Neural progenitor cell (in vitro differentiated cells): Measurements from ENCODE around the gene ATG9B. TPM values are rescaled to one million over a fixed set of nuclear protein-coding genes. Genes with fewer than 3 reads are reported as not detected.

Experiments used
- DNase-seq: peaks from one replicate; pipeline ENCODE4 v3.0.0-alpha.2; 2016; ENCODE audit warnings: low spot score
- H2AFZ ChIP-seq: fragments of 200-600 bp; sonication (generic); replicated peaks from 2 replicates; pipeline ENCODE4 v1.6.1; 2016; ENCODE audit warnings: antibody characterized with exemption
- H3F3A ChIP-seq: fragments of 200-600 bp; sonication (generic); 2 replicates; pipeline ENCODE4 v1.6.1; 2016; ENCODE audit warnings: antibody characterized with exemption, low read depth
- H3K27ac ChIP-seq: fragments of 200-600 bp; sonication (generic); 2 replicates; pipeline ENCODE4 v1.5.1; 2016; ENCODE audit warnings: mild to moderate bottlenecking
- H3K27me3 ChIP-seq: fragments of 200-600 bp; sonication (generic); 2 replicates; pipeline ENCODE4 v1.6.1; 2016; ENCODE audit warnings: mild to moderate bottlenecking, moderate library complexity
- H3K36me3 ChIP-seq: fragments of 200-600 bp; sonication (generic); 2 replicates; pipeline ENCODE4 v1.5.1; 2016
- H3K4me1 ChIP-seq: fragments of 200-600 bp; sonication (generic); 2 replicates; pipeline ENCODE4 v1.6.1; 2016; ENCODE audit warnings: mixed run types
- H3K4me2 ChIP-seq: fragments of 200-600 bp; sonication (generic); 2 replicates; pipeline ENCODE4 v1.6.1; 2016
- H3K4me3 ChIP-seq: fragments of 200-600 bp; sonication (generic); 2 replicates; pipeline ENCODE4 v1.5.1; 2016
- H3K79me2 ChIP-seq: fragments of 200-600 bp; sonication (generic); 2 replicates; pipeline ENCODE4 v1.6.1; 2016; ENCODE audit warnings: low read depth
- H3K9ac ChIP-seq: fragments of 200-600 bp; sonication (generic); 2 replicates; pipeline ENCODE4 v1.6.1; 2016
- H3K9me3 ChIP-seq: fragments of 200-600 bp; sonication (generic); 2 replicates; pipeline ENCODE4 v1.5.1; 2016; ENCODE audit warnings: low read depth
- H4K20me1 ChIP-seq: fragments of 200-600 bp; sonication (generic); 2 replicates; pipeline ENCODE4 v1.6.1; 2016; ENCODE audit warnings: low read depth
- H3K27ac Mint-ChIP-seq: 3 replicates; pipeline ENCODE4 v1.8.0; 2021; ENCODE audit warnings: mixed read lengths
- H3K27me3 Mint-ChIP-seq: 2 replicates; pipeline ENCODE4 v1.8.0; 2022; ENCODE audit warnings: low read depth, mild to moderate bottlenecking, inconsistent platforms, moderate library complexity, mixed read lengths; ENCODE audit not compliant: insufficient read depth
- H3K36me3 Mint-ChIP-seq: 3 replicates; pipeline ENCODE4 v1.8.0; 2021; ENCODE audit warnings: mixed read lengths
- H3K4me1 Mint-ChIP-seq: 3 replicates; pipeline ENCODE4 v1.8.0; 2021; ENCODE audit warnings: mixed read lengths
- H3K4me3 Mint-ChIP-seq: 3 replicates; pipeline ENCODE4 v1.8.0; 2021; ENCODE audit warnings: mild to moderate bottlenecking, moderate library complexity, mixed read lengths
- H3K9me3 Mint-ChIP-seq: 3 replicates; pipeline ENCODE4 v1.8.0; 2020; ENCODE audit warnings: mixed read lengths
- CTCF ChIP-seq: fragments of 200-600 bp; sonication (generic); IDR thresholded peaks from 2 replicates; pipeline ENCODE4 v1.5.1; 2017; ENCODE audit warnings: antibody characterized with exemption, mild to moderate bottlenecking
- EZH2 ChIP-seq: fragments of 200-600 bp; sonication (generic); IDR thresholded peaks from 2 replicates; pipeline ENCODE4 v1.6.1; 2017; ENCODE audit warnings: antibody characterized with exemption, mild to moderate bottlenecking, moderate library complexity
- EZH2phosphoT487 ChIP-seq: fragments of 200-600 bp; sonication (generic); IDR thresholded peaks from 2 replicates; pipeline ENCODE4 v1.6.1; 2017; ENCODE audit warnings: antibody characterized with exemption
- total RNA-seq: library from RNA; depleted of rRNA; stranded (reverse); fragments of >200 nt; gene quantifications from 2 replicates; pipeline ENCODE4 v1.2.3, GENCODE V29; 2015; ENCODE audit warnings: low replicate concordance

The ATG9B gene
- total RNA-seq, 1 donor from 2014 or later, result 0.43 TPM

GRCh38 chr7:151033864-151034249 is 9.6 kb upstream of the ATG9B start:
- no peak overlapping the region for H3K27ac ChIP-seq
- no peak for DNase-seq
- Mint-ChIP-seq H3K9me3 (no peaks in the 10 kb centered on the region), H3K27me3 (peaks cover 6% of the 10 kb centered on the region), H3K4me3 (no peak overlapping the region), H3K36me3 (peaks cover 4% of the 10 kb centered on the region), H3K27ac (no peak overlapping the region), H3K4me1 (peaks cover 14% of the 10 kb centered on the region)
- no peak overlapping the region for H3K4me3 ChIP-seq
- no peak overlapping the region for H3K9ac ChIP-seq
- H3K27me3 ChIP-seq, result no peaks in the 10 kb centered on the region
- no peak for TF ChIP-seq EZH2
- no peak for TF ChIP-seq CTCF
- no peak for TF ChIP-seq EZH2phosphoT487
- no peaks in the 10 kb centered on the region for H3K4me1 ChIP-seq
- H3F3A ChIP-seq, result no peaks in the 10 kb centered on the region
- H3K9me3 ChIP-seq, result no peaks in the 10 kb centered on the region
- H3K4me2 ChIP-seq, result no peak overlapping the region
- no peaks in the 10 kb centered on the region for H4K20me1 ChIP-seq
- no peaks in the 10 kb centered on the region for H3K36me3 ChIP-seq
- peaks cover 2% of the 10 kb centered on the region for H3K79me2 ChIP-seq
- no peak overlapping the region for H2AFZ ChIP-seq

- no peak overlapping the region for H3K27ac Mint-ChIP-seq
- H2AFZ ChIP-seq, result no peak overlapping the region
- no peak for DNase-seq
- H3K9ac ChIP-seq, result no peak overlapping the region
- no peaks in the 10 kb centered on the region for H3K9me3 ChIP-seq
- H3K4me3 ChIP-seq, result no peak overlapping the region
- H3K27ac ChIP-seq, result no peak overlapping the region
- H3K4me1 Mint-ChIP-seq, result peaks cover 14% of the 10 kb centered on the region
- no peaks in the 10 kb centered on the region for H4K20me1 ChIP-seq
- H3K27me3 Mint-ChIP-seq, result peaks cover 7% of the 10 kb centered on the region
- H3K4me2 ChIP-seq, result no peak overlapping the region
- no peaks in the 10 kb centered on the region for H3F3A ChIP-seq
- no peaks in the 10 kb centered on the region for H3K36me3 ChIP-seq
- H3K27me3 ChIP-seq, result no peaks in the 10 kb centered on the region
- peaks cover 4% of the 10 kb centered on the region for H3K36me3 Mint-ChIP-seq
- no peak overlapping the region for H3K4me3 Mint-ChIP-seq
- TF ChIP-seq CTCF (no peak), EZH2phosphoT487 (no peak), EZH2 (no peak)
- H3K4me1 ChIP-seq, result no peaks in the 10 kb centered on the region
- no peaks in the 10 kb centered on the region for H3K9me3 Mint-ChIP-seq
- H3K79me2 ChIP-seq, result peaks cover 2% of the 10 kb centered on the region
Measured at GRCh38 chr7:151032936-151033863, 8.9 kb upstream of the ATG9B start.

- Histone ChIP-seq H3K4me3 (no peak overlapping the region), H3F3A (peaks cover 17% of the 10 kb centered on the region), H2AFZ (no peak overlapping the region), H3K36me3 (no peaks in the 10 kb centered on the region), H3K4me2 (no peak overlapping the region), H3K27me3 (peaks cover 5% of the 10 kb centered on the region), H3K9ac (no peak overlapping the region), H3K4me1 (peaks cover 9% of the 10 kb centered on the region), H3K79me2 (peaks cover 2% of the 10 kb centered on the region), H3K27ac (no peak overlapping the region), H4K20me1 (no peaks in the 10 kb centered on the region), H3K9me3 (no peaks in the 10 kb centered on the region)
- no peaks in the 10 kb centered on the region for H3K9me3 Mint-ChIP-seq
- peaks cover 4% of the 10 kb centered on the region for H3K36me3 Mint-ChIP-seq
- no peak overlapping the region for H3K4me3 Mint-ChIP-seq
- no peak for DNase-seq
- H3K27ac Mint-ChIP-seq, result no peak overlapping the region
- H3K4me1 Mint-ChIP-seq, result peaks cover 33% of the 10 kb centered on the region
- TF ChIP-seq EZH2, result no peak
- no peak for TF ChIP-seq EZH2phosphoT487
- no peak for TF ChIP-seq CTCF
- H3K27me3 Mint-ChIP-seq, result peaks cover 7% of the 10 kb centered on the region
Measured at GRCh38 chr7:151031011-151031410, 6.7 kb upstream of the ATG9B start.
